ENCODE results near the gene RETREG1.
"Not testable (repeated sequence)": the region's sequence is repeated elsewhere in the genome, so short reads cannot be mapped to it uniquely, and the experiment has no call there.

The RETREG1 gene

GRCh38 chr5:16461782-16462181, 155.0 kb downstream of the RETREG1 start:
- in situ Hi-C loops (cut with MboI; ENCODE audit: low sequenced_read_pairs), result no loop called here

GRCh38 chr5:16461026-16461425, 155.8 kb downstream of the RETREG1 start:
- in situ Hi-C loops (cut with MboI; ENCODE audit: low sequenced_read_pairs), result no loop called here

- in situ Hi-C loops (cut with MboI; ENCODE audit: low sequenced_read_pairs), result no loop called here
Observed at GRCh38 chr5:16459451-16459850, 157.3 kb downstream of the RETREG1 start.

- in situ Hi-C loops (cut with MboI; ENCODE audit: low sequenced_read_pairs), result no loop called here
Observed at GRCh38 chr5:16457853-16458252, 158.9 kb downstream of the RETREG1 start.

GRCh38 chr5:16457451-16457850, 159.3 kb downstream of the RETREG1 start:
- in situ Hi-C loops (cut with MboI; ENCODE audit: low sequenced_read_pairs), result no loop called here

- in situ Hi-C loops (cut with MboI; ENCODE audit: low sequenced_read_pairs), result no loop called here
Observed at GRCh38 chr5:16456103-16456832, 160.5 kb downstream of the RETREG1 start.

- in situ Hi-C loops (cut with MboI; ENCODE audit: low sequenced_read_pairs), result no loop called here
Observed at GRCh38 chr5:16455668-16456067, 161.1 kb downstream of the RETREG1 start.

- in situ Hi-C loops (cut with MboI; ENCODE audit: low sequenced_read_pairs), result no loop called here
Observed at GRCh38 chr5:16454686-16455085, 162.1 kb downstream of the RETREG1 start.

- in situ Hi-C loops (cut with MboI; ENCODE audit: low sequenced_read_pairs), result no loop called here
Observed at GRCh38 chr5:16453609-16454008, 163.2 kb downstream of the RETREG1 start.

GRCh38 chr5:16450163-16450562, 166.6 kb downstream of the RETREG1 start:
- in situ Hi-C loops (cut with MboI; ENCODE audit: low sequenced_read_pairs), result no loop called here

- in situ Hi-C loops (cut with MboI; ENCODE audit: low sequenced_read_pairs), result no loop called here
Observed at GRCh38 chr5:16446993-16447392, 169.8 kb downstream of the RETREG1 start.

- in situ Hi-C loops (cut with MboI; ENCODE audit: low sequenced_read_pairs), result no loop called here
Observed at GRCh38 chr5:16437977-16438376, 178.8 kb downstream of the RETREG1 start.

GRCh38 chr5:16436065-16436682, 180.6 kb downstream of the RETREG1 start:
- in situ Hi-C loops (cut with MboI; ENCODE audit: low sequenced_read_pairs), result not testable (repeated sequence)

- in situ Hi-C loops (cut with MboI; ENCODE audit: low sequenced_read_pairs), result no loop called here
Observed at GRCh38 chr5:16431490-16431889, 185.3 kb downstream of the RETREG1 start.

- in situ Hi-C loops (cut with MboI; ENCODE audit: low sequenced_read_pairs), result no loop called here
Observed at GRCh38 chr5:16430349-16431089, 186.3 kb downstream of the RETREG1 start.

GRCh38 chr5:16428359-16428758, 188.4 kb downstream of the RETREG1 start:
- in situ Hi-C loops (cut with MboI; ENCODE audit: low sequenced_read_pairs), result no loop called here

- in situ Hi-C loops (cut with MboI; ENCODE audit: low sequenced_read_pairs), result no loop called here
Observed at GRCh38 chr5:16427587-16427986, 189.2 kb downstream of the RETREG1 start.

Measured in HL-60/S4 treated with retinoic acid at 250 ng/mL for 4 days and 3 days (cell line).